Measurements from ENCODE around the gene CD300LF. TPM values are rescaled to one million over a fixed set of nuclear protein-coding genes. Genes with fewer than 3 reads are reported as not detected.

CD300LF gene
- total and polyA plus RNA-seq, 9 of the 15 experiments (the other 6 are each of a cell fraction or from before 2014, with no cell fraction given), result not detected

GRCh38 chr17:74744714-74745547 lies 32.2 kb upstream of the CD300LF start (continued):
- TF ChIP-seq, protein P1, sequence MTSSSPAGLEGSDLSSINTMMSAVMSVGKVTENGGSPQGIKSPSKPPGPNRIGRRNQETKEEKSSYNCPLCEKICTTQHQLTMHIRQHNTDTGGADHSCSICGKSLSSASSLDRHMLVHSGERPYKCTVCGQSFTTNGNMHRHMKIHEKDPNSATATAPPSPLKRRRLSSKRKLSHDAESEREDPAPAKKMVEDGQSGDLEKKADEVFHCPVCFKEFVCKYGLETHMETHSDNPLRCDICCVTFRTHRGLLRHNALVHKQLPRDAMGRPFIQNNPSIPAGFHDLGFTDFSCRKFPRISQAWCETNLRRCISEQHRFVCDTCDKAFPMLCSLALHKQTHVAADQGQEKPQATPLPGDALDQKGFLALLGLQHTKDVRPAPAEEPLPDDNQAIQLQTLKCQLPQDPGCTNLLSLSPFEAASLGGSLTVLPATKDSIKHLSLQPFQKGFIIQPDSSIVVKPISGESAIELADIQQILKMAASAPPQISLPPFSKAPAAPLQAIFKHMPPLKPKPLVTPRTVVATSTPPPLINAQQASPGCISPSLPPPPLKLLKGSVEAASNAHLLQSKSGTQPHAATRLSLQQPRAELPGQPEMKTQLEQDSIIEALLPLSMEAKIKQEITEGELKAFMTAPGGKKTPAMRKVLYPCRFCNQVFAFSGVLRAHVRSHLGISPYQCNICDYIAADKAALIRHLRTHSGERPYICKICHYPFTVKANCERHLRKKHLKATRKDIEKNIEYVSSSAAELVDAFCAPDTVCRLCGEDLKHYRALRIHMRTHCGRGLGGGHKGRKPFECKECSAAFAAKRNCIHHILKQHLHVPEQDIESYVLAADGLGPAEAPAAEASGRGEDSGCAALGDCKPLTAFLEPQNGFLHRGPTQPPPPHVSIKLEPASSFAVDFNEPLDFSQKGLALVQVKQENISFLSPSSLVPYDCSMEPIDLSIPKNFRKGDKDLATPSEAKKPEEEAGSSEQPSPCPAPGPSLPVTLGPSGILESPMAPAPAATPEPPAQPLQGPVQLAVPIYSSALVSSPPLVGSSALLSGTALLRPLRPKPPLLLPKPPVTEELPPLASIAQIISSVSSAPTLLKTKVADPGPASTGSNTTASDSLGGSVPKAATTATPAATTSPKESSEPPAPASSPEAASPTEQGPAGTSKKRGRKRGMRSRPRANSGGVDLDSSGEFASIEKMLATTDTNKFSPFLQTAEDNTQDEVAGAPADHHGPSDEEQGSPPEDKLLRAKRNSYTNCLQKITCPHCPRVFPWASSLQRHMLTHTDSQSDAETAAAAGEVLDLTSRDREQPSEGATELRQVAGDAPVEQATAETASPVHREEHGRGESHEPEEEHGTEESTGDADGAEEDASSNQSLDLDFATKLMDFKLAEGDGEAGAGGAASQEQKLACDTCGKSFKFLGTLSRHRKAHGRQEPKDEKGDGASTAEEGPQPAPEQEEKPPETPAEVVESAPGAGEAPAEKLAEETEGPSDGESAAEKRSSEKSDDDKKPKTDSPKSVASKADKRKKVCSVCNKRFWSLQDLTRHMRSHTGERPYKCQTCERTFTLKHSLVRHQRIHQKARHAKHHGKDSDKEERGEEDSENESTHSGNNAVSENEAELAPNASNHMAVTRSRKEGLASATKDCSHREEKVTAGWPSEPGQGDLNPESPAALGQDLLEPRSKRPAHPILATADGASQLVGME (CRISPR knock-in tag; IDR thresholded peaks at IDR 0.05), result no peak
- TF ChIP-seq ZKSCAN8 (CRISPR knock-in tag; IDR thresholded peaks at IDR 0.05) (no peak), TAL1 (IDR thresholded peaks at IDR 0.05) (no peak), EWSR1 (IDR thresholded peaks at IDR 0.05; ENCODE audit: borderline replicate concordance, low read depth, partially characterized antibody) (no peak), ZNF445 (CRISPR knock-in tag; IDR thresholded peaks at IDR 0.05; ENCODE audit: low read depth) (no peak), BRD4 (IDR thresholded peaks at IDR 0.05) (no peak), MAFK (IDR thresholded peaks at IDR 0.05; ENCODE audit: low read length) (no peak), ILF3 (IDR thresholded peaks at IDR 0.05; ENCODE audit: borderline replicate concordance) (no peak), KDM1A (IDR thresholded peaks at IDR 0.05) (no peak), PHF21A (IDR thresholded peaks at IDR 0.05; ENCODE audit: borderline replicate concordance, low read depth) (no peak), SP1 (CRISPR knock-in tag; IDR thresholded peaks at IDR 0.05) (no peak), FUS (optimal IDR thresholded peaks at IDR 0.05; ENCODE audit: low read depth, low read length) (no peak), KAT2B (IDR thresholded peaks at IDR 0.05; ENCODE audit: low read depth, low read length) (no peak), GATAD2B (IDR thresholded peaks at IDR 0.05; ENCODE audit: borderline replicate concordance) (no peak; the same call in 1 of the 2 replicates), NELFE (IDR thresholded peaks at IDR 0.05; ENCODE audit: insufficient read depth, insufficient read length) (no peak), HLTF (IDR thresholded peaks at IDR 0.05) (0 out of 2 replicates have a peak, but pooled peaks have one; percentile 41), EZH2 (IDR thresholded peaks at IDR 0.05; ENCODE audit: borderline replicate concordance, low read depth, low read length) (no peak), NFXL1 (CRISPR knock-in tag; IDR thresholded peaks at IDR 0.05) (no peak), HDAC3 (IDR thresholded peaks at IDR 0.05; ENCODE audit: borderline replicate concordance, partially characterized antibody) (no peak), STAG1 (CRISPR knock-in tag; IDR thresholded peaks at IDR 0.05; ENCODE audit: borderline replicate concordance) (peak; percentile 87; the same call in 1 of the 2 replicates), NCOA6 (IDR thresholded peaks at IDR 0.05) (no peak), ZNF707 (CRISPR knock-in tag; conservative IDR thresholded peaks at IDR 0.05) (no peak)
- TF ChIP-seq, protein P2, sequence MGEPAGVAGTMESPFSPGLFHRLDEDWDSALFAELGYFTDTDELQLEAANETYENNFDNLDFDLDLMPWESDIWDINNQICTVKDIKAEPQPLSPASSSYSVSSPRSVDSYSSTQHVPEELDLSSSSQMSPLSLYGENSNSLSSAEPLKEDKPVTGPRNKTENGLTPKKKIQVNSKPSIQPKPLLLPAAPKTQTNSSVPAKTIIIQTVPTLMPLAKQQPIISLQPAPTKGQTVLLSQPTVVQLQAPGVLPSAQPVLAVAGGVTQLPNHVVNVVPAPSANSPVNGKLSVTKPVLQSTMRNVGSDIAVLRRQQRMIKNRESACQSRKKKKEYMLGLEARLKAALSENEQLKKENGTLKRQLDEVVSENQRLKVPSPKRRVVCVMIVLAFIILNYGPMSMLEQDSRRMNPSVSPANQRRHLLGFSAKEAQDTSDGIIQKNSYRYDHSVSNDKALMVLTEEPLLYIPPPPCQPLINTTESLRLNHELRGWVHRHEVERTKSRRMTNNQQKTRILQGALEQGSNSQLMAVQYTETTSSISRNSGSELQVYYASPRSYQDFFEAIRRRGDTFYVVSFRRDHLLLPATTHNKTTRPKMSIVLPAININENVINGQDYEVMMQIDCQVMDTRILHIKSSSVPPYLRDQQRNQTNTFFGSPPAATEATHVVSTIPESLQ (CRISPR knock-in tag; IDR thresholded peaks at IDR 0.05), result no peak

Data from K562 (cell line).